NCI-H2196 (cell line): Measurements from ENCODE around the gene PDCD4.
"Not testable (repeated sequence)": the region's sequence is repeated elsewhere in the genome, so short reads cannot be mapped to it uniquely, and the experiment has no call there.

ENCODE experiments used
- DNase-seq: peaks from one replicate; lab custom pipeline; 2025; ENCODE audit not compliant: unreplicated experiment; lab: John Stamatoyannopoulos, UW

PDCD4 gene

DNA sequence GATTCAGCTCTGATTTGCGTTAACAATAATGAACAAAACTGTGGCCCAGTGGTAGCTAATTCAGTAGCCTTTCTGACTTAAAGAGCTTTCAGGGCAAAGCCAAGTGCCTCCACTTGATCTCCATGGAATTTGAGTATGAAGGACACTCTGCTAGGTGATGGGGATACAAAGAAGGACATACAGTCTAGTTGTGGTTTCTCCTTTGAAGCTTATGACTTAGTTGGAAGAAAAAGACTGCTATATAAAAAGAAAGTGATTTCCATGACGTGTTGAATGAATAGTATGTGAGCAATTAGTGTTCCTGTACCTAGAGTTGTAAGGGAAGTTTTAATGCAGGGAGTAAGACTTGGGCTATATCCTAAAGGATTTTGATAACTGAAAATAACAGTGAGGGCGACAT, 8.3 kb downstream of the PDCD4 start:
- no peak for DNase-seq

DNA sequence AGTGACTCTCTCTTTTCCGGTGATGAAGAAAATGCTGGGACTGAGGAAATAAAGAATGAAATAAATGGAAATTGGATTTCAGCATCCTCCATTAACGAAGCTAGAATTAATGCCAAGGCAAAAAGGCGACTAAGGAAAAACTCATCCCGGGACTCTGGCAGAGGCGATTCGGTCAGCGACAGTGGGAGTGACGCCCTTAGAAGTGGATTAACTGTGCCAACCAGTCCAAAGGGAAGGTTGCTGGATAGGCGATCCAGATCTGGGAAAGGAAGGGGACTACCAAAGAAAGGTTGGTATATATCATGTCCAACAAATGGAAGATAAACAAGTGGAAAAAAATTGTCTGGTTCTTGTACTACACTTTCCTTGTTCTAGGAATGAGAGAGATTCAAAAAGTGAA, 9.5 kb downstream of the PDCD4 start:
- no peak for DNase-seq

DNA sequence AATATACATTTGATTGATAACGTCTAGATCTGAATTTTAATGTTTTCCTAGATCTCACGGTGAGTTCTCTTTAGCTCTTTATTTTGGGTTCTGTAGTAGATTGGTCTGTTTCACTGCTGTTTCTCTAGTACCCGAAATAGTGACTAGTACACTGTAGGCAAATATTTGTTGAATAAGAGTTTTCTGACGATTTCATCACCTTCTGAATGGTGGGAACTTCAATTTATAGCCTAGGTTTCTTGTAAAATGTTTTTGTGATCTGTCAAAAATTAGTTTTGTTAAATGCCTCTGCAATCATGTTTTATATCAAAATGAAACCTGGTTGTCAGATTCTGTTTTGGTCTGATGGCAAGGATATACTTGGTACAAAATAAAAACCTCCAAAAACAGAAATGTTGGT, 10.2 kb downstream of the PDCD4 start:
- DNase-seq = no peak

DNA sequence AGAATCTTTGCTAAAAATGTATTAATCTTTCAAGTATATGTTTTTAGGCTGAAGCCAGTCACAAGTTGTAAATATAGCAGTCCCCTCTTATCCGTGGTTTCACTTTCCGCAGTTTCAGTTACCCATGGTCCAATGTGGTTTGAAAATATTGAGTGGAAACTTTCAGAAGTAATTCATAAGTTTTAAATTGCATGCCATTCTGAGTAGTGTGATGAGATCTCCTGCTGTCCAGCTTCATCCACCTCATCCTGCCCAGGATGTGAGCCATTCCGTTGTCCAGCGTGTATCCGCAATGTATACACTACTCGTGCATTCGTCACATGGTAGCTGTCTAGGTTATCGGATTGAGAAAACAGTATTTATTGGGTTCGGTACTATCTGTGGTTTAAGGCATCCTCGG, 12.2 kb downstream of the PDCD4 start:
- DNase-seq = no peak

DNA sequence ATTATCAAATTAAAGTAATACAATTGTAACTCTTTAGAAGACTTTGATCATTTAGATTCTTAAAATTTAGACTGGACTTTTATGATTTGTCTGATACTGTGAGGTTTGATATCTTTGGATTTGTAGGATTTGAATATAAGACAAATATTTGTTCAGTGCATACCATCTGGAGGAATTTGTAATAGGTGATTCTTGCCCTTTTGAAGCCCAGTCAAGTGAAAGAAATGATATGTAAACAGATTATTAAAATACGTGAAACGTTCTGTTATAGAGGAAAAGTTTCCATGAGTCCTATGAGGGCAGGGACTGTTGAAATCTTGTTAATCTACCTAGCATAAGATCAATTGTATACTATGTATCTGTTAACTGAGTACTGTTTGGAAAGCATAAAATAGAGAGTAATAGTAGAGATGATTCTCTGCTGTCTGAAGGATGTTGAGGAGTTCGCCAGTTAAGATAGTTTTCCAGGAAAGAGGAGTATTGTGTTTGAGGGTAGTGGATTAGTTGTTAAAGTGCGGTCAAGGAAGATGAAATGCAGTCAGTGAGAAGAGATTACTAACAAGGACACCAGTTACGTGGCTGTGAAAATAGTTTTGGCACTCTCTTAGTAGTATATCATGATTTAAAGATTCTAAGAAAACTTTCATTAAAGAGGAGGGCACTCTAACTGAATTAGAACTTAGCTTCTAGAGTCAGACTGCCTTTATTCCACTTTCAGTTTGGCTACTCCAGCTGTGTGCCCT, 14.4 kb downstream of the PDCD4 start:
- DNase-seq = no peak

DNA sequence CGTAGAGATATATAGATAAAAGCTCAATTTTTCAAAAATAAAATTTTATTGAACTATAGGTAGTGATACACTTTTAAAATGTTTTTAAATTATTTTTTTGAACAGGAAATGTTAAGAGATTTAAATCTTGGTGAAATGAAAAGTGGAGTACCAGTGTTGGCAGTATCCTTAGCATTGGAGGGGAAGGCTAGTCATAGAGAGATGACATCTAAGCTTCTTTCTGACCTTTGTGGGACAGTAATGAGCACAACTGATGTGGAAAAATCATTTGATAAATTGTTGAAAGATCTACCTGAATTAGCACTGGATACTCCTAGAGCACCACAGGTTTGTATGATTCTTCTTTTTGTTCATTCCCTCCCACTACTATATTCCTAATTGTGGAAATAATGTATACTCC, 15.8 kb downstream of the PDCD4 start:
- DNase-seq = no peak

DNA sequence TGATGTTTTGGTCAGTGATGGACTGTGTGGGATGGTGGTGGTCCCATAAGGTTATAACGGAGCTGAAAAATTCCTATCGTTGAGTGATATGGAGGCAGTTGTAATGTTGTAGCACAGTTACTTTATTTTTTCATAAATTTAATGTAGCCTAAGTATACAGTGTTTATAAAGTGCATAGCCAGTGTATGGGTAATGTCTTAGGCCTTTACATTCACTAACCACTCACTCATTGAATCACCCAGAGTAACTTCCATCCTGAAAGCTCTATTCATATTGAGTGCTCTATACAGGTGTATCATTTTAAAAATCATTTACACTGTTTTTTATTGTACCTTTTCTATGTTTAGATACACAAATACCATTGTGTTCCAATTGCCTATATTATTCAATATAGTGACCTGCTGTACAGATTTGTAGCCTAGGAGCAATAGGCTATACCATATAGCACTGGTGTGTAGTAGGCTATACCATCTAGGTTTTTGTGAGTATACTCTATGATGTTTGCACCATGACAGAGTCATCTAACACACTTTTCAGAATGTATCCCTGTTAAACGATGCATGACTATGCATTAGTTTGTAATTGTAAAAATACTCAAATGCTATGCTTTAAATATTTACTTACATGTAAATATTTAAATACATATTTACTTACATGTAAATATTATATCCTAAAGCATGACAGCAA, 21.0 kb downstream of the PDCD4 start:
- no peak for DNase-seq

DNA sequence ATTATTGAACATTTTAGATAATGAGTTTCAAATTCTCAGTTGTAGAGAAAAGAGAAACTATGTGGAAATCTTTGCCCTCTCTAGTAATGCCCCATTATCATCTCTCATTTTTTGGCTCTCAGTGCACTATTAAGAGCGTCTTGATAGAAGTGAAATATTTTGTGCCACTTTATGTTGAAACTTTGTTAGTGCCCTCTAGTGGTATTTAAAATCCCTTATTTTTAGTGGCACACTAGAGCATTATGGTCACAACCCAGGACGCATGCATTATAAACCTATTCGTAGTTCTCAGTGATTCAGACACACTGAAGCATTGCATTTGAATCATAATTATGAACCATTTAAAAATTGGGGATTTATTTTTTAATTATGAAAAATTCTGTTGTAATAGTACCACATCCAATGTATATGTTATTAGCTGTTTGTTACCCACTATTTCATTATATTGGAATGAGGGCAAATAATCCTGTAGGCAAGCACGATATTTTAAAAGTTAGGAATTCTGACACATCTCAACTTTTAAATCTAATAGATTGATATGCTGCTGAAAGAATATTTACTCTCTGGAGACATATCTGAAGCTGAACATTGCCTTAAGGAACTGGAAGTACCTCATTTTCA, 21.9 kb downstream of the PDCD4 start:
- peak; percentile 12 for DNase-seq

DNA sequence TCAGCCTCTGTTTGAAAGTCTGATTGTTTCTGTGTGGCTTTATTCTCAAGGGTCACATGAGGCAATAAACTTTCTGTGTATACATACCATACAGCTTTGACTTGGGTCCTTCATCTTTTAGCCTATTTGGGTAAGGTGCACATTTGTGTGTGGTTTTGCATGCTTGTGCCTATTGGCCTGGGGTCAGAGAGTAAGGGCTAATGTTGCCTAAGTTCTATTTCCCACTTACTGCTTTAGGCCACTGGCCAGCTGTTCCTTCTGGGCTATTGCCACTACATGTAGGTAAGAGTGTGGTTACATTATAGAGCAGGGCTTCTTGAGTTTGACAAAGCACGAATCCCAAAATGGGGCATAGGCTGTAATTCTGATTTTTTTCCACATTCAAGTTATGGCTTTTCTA, 25.5 kb downstream of the PDCD4 start:
- no peak for DNase-seq

DNA sequence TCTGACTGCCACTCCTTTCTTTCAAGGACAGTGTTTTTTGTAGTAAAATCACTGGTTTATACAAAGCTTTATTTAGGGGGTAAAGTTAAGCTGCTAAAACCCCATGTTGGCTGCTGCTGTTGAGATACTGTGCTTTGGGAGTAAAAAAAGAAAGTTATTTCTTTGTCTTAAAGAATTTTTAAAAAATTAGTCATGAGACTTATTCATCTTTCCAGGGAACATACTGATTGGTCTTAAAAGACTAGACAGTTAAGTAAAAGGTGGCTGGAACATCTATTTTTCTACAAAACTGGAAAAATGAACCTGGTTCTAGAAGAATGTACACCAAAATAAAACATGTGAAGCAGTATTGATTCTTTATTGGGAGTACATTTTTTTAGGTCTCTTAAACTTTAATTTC, 26.7 kb downstream of the PDCD4 start:
- no peak for DNase-seq

DNA sequence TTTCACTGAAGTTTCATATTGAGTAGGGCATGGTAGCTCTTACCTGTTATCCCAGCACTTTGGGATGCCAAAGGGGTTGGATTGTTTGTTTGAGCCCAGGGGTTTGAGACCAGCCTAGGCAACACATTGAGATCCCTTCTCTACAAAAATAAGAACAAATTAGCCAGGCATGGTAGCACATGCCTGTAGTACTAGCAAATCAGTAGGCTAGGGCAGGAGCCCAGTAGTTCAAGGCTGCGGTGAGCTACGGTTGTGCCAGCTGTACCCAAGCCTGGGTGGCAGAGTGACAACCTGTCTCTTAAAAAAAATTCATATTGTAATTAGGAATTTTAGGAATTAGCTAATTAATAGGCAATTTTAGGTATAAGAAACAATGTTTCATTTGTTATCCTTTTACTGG, 29.3 kb downstream of the PDCD4 start:
- DNase-seq = no peak

DNA sequence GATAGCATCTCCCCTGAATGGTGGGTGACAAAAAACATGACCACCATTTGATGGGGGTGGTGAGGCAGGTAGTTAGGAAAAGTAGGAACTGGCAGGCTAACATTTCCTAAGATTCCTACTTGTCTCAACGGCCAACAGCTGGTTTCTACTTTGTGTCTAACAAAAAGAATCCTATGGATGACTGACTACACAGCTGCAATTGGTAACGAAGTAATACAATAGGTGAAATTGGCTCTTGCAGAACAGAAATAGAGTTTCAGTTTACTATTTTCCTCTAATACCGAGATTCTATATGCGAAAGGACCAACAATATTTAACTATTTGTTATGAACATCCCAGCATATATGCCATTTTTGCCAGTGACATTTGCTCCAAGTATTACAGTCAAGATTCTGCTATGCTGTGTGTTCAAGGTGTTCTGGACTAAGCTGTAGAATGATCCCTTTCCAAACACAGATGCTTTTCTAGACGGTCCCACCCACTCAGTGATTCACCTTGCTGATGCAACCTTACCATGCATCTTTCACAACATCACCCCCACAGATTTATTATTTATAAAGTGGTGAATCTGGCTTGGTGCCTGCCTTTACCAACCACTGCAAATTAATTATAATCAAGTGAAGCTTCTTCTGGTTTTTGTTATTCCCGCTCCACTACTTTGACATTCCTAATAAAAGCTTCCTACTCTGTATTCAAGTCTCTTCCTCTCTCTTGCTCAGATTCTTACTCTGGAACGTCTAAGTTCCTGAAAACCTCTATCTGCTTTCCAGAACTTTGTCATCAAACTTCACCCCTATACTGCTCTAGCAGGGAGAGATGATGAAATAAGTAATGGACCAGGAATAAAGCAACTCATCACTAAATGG, 30.5 kb downstream of the PDCD4 start:
- DNase-seq = no peak

DNA sequence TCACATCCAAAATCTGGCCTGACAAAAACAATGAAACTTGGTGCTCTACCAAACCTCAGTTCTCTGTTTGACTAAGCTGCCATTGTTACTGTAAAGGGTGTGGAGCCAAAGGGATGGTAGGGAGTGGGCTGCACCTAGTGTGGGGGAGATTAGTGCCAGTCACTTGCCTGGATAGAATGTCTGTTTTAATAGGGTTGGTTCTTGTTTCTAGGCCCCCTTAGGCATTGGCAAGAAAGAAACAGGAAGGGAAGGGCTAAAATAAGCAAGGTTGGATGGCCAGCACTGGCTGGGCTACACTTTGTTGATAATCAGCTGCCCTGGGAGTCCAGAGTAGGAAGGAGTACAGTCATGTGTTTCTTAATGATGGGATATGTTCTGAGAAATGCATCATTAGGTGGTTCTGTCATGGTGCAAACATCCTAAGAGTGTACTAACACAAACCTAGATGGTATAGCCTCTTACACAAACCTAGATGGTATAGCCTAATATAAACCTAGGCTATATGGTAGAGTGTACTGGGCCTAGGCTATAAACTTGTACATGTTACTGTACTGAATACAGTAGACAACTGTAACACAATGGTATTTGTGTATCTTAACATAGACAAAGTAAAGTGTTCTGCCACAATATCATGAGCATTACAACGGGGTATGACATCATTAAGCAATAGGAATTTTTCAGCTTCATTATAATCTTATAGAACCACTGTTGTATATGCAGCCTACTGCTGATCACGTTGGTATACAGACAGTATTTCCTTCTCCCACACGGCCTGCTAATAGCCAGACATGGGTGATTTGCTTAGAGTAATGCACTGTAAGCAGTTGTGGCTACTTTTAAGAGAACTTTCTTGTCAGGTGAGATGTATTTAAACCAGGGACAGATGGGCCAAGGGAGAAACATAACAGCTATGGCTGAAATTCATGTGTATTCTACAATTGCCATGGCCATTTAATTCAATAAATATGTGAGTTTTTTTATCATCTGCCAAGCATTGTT, 31.9 kb downstream of the PDCD4 start:
- DNase-seq = no peak

DNA sequence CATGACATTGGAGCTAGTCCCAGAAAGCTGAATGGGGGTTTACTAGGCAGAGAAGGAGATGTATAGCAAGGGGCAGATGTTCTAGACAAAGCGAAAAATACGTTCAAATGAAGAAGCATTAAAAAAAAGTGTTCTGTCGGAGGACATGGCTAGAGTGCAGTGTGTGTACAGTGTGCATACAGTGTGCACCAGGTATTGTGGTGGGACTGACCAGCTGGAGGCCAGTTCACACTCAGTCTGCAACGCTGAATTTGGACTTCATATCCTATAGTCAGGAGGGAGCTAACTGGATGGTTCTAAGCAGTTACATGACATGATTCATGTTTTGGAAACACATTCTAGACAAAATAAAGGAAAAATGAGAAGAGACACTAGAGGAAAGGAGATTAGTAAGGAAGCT, 38.4 kb downstream of the PDCD4 start:
- no peak for DNase-seq

DNA sequence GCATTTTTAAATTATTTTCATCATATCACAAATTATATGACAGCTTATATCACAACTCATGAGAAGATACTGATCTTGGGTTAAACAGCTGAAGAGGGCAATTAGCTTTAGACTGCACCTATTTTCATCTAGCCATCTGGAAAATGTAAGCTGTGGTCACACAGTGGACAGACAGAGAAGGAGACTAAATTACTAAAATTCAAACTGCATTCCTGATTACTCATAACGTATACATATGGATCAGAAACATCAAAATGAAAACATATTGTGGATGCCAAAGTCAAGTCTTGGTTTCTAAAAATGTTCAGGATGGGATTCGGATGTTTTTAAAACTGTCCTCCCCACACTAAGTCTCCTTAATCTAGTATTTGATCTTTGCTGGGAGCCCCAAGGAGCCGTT, 40.6 kb downstream of the PDCD4 start:
- DNase-seq = no peak

DNA sequence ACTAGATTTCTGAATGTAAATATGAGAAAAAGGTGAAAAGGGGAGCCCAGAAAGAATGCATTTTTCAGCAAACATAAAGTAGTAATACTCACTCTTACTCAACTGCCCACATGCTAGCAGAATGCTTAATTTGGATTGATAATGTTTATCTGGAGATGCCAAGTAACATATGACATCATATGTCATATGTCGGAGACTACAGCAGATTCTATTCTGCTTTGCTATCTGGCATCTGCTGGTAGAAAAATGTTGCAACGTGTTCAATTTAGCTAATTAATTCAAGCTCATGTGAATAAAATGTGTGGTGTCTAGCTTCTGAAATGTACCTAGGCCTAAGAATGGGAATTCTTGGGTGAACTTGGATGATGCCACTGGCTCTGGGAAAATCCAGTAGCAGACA, 42.7 kb downstream of the PDCD4 start:
- DNase-seq = no peak

DNA sequence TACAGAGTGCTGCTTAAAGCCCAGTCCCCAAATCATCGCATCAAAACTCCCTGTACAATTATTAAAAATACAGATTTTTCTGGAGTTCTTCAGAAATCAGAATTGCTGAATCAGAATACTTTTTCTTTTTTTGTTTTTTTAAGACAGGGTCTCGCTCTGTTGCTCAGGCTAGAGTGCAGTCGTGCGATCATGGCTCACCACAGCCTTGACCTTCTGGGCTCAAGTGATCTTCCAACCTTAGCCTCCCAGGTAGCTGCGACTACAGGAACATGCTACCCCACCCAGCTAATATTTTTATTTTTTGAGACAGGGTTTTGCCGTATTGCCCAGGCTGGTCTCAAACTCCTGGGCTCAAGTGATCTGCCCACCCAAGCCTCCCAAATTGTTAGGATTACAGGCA, 43.3 kb downstream of the PDCD4 start:
- DNase-seq = no peak

DNA sequence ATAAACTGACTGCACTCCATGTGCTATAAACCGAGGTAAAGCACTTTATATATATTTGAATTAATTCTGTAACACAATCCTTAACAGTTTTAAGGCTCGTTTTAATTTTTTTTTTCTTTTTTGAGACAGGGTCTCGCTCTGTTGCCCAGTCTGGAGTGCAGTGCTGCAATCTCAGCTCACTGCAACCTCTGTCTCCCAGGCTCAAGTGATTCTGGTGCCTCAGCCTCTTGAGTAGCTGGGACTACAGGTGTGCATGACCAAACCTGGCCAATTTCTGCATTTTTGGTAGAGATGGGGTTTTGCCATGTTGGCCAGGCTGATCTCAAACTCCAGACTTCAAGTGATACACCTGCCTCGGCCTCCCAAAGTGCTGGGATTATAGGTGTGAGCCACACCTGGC, 43.9 kb downstream of the PDCD4 start:
- not testable (repeated sequence) for DNase-seq

DNA sequence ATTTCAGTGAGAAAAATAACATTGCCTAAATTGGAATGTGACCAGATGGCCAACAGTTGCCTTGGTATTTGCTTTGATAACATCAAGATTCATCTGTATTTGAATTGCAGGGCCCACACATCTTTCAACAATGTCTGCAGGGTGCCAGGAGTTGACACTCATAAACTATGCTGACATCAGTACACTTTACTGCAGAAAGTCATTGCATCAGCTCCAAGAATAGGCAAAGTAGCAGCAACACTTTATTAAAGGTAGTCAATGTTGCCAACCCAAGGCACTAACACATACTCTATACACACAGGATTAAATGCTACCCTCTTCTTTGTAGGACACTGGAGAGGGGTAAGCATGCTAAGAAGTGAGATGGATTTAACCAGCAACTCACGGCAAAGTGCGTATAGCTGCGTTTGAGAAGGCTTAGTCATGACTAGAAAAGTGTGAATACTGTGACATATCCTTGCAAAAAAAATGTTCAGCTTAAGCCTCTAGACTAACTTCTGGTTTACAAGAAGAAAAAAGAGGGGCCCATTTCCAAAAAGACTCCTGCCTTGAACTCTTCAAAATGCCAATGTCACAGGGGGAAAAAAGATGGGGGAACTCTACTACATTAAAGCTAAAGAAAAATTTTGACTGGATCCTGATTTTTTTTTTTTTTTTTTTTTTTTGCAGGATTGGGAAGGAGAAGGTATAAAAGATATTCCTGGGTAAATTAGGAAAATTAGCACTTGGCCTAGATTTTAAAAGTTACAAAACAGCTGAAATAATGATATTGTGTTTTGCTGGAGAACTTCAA, 45.0 kb downstream of the PDCD4 start:
- DNase-seq = no peak

DNA sequence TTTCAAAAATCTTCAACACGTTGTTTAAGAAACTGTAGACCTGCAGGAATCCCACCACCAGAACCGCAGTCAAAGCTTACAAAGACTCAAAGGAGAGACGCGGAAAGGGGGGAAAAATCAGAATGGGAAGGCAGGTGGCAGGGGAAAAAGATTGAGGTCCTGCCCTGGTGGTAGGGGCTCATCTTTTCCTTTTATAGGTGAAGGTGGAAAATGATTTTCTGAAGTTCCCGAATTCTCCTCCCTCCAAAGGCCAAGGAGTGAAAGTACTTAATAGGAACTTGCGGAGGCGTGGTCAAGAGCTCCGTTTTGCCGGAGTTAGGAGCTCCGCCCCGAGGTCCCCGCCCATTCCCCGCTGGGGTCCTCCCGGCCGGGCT, 46.5 kb downstream of the PDCD4 start:
- peak; percentile 79 for DNase-seq
